Regular cardiac myocyte (primary cell): Measurements from ENCODE around the gene CDC20B. TPM values are rescaled to one million over a fixed set of nuclear protein-coding genes. Genes with fewer than 3 reads are reported as not detected.

ENCODE experiments used
- total RNA-seq: library from RNA; depleted of rRNA; stranded (reverse); fragments of >200 nt; gene quantifications from 2 replicates; pipeline ENCODE4 v1.2.3, GENCODE V29; 2014

CDC20B gene, protein sequence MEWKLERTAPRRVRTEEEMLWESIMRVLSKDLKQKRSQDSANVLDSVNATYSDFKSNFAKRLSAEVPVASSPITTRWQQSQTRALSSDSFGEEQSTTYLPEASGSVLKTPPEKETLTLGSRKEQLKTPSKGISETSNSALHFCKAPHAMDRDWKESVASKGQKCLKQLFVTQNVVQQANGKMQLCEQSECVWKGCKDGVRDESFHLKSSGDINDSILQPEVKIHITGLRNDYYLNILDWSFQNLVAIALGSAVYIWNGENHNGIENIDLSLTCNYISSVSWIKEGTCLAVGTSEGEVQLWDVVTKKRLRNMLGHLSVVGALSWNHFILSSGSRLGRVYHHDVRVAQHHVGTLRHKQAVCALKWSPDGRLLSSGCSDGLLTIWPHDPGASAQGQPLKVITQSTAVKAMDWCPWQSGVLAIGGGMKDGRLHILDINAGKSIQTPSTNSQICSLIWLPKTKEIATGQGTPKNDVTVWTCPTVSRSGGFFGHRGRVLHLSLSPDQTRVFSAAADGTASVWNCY
- 0.19 and 0.56 TPM in 2 replicates for total RNA-seq

DNA sequence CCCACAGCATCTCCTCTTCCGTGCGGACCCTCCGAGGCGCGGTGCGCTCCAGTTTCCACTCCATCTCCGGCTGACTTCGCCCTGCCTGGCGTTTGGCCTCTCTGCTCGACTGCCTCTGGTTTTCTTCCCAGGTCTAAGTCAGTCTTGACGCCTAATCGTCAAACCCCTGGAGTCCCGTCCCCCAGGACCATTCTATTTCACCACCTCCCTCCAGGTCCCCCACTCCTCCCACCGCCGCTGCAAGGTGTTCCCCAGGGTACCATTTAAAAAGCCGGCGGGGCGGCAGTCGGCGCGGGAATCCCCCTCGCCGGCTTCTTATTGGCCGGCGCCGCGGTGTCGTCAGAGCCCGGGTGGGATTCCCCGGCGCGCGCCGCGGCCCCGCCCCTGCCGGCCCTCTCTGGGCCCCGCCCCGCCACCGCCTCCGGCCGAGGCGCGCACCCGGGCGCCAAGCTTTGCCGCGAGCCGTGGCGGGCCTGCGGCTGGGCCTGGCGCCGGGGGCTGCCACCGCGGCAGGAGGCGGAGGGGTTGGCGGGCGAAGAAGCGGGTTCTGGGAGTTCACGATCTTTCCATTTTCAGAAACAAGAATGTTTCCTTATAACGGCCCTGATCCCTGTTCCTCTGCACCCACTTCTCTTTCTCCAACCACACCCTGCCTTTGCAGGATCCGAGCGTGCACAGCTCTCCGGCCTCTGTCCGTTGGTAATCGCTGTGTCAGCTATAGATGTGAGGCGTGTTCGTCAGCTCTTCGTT lies at the start of gene CDC20B:
CDC20B (minus strand) TSS at position 241 of the 750 bp plus-strand sequence; CDS start at position 64, 177 bp downstream.

DNA sequence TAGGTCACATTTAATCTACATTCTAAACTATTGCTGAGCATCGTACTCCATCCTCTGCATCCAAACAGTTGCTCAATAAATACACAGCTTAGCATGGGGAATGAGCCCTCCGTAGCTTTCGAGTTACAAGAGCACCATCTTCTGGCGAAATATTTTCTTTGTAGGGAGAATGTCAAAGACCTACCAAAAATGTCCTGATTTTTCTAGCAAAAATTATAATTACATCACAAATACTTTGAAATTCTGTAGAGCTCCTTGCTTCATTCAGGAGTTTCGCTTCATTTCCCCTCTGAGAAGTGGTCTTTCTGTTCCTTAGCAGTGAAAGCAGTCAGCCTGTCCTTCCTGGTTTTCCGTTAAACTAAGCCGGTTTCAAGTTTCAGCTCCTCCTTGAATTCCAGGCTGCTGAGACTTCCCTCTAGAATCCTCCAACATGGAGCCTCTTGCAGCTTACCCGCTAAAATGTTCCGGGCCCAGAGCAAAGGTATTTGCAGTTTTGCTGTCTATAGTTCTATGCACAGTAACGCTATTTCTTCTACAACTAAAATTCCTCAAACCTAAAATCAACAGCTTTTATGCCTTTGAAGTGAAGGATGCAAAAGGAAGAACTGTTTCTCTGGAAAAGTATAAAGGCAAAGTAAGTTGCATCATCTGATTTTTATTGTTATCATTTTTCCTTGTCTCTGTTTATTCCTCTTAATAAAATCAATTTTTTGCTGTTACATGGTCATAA lies 13.0 kb downstream of the CDC20B start, which contains the start of gene GPX8:
GPX8 (plus strand) TSS at position 409 of the 730 bp plus-strand sequence; CDS start at position 431, 22 bp downstream.

DNA sequence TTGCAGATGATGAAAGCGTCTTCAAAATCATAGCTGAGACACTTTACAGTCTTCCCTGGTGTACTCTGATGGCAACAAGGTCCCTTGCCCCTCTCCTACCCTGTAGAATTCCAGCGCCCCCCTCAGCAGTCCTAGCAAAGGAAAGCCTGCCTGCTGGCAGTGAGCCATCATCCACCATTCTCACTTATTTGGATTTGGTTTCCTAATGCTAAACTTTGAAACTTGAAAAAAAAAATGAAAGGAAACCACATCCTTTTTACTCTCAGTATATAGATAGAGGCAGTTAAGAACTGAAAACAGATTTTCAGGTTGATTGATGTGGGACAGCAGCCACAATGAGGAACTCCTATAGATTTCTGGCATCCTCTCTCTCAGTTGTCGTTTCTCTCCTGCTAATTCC lies 70.6 kb downstream of the CDC20B start, which contains the start of gene GZMA:
GZMA (plus strand) TSS at position 299 of the 400 bp plus-strand sequence; CDS start at position 336, 37 bp downstream.

Other genes starting within 250 kb of the CDC20B start
- gene ESM1, start 187.6 kb downstream of the CDC20B start, total RNA-seq = 42.3 and 338 TPM in 2 replicates
- gene GZMK, start 148.9 kb downstream of the CDC20B start, total RNA-seq = 0.28 and 1.2 TPM in 2 replicates
- not detected in 2 replicates for gene GZMA, start 70.5 kb downstream of the CDC20B start, total RNA-seq
- gene GPX8, start 13.0 kb downstream of the CDC20B start, total RNA-seq = 165 and 182 TPM in 2 replicates
- not detected in 2 replicates for gene MCIDAS, start 54.1 kb upstream of the CDC20B start, total RNA-seq
- under 0.01 and 0.56 TPM in 2 replicates for gene CCNO, start 60.4 kb upstream of the CDC20B start, total RNA-seq
- 34.1 and 38.5 TPM in 2 replicates for gene DHX29, start 134.5 kb upstream of the CDC20B start, total RNA-seq
- gene MTREX, start 134.8 kb upstream of the CDC20B start, total RNA-seq = 151 and 181 TPM in 2 replicates